ENCODE measurements around the gene RUSC2. TPM values are rescaled to one million over a fixed set of nuclear protein-coding genes. Genes with fewer than 3 reads are reported as not detected.

RUSC2 gene
- total and polyA plus RNA-seq, 3 donors from 2014 or later: 28.7 to 78.1 (median 32.3) TPM

GRCh38 chr9:35452481-35452880 lies 37.4 kb upstream of the RUSC2 start:
- DNase-seq: no peak
- Histone ChIP-seq H3K9me3 (no peaks in the 10 kb centered on the region), H3K27ac (no peak overlapping the region), H3K27me3 (no peaks in the 10 kb centered on the region), H3K4me3 (no peak overlapping the region), H3K36me3 (ENCODE audit: low read depth, missing control alignments) (no peaks in the 10 kb centered on the region), H3K4me1 (no peaks in the 10 kb centered on the region)
- intact Hi-C loops (cut with DNase I; ENCODE audit: low total_unique reads): no loop called here
- no peak for TF ChIP-seq POLR2A (IDR thresholded peaks at IDR 0.05)
- TF ChIP-seq, protein P1, sequence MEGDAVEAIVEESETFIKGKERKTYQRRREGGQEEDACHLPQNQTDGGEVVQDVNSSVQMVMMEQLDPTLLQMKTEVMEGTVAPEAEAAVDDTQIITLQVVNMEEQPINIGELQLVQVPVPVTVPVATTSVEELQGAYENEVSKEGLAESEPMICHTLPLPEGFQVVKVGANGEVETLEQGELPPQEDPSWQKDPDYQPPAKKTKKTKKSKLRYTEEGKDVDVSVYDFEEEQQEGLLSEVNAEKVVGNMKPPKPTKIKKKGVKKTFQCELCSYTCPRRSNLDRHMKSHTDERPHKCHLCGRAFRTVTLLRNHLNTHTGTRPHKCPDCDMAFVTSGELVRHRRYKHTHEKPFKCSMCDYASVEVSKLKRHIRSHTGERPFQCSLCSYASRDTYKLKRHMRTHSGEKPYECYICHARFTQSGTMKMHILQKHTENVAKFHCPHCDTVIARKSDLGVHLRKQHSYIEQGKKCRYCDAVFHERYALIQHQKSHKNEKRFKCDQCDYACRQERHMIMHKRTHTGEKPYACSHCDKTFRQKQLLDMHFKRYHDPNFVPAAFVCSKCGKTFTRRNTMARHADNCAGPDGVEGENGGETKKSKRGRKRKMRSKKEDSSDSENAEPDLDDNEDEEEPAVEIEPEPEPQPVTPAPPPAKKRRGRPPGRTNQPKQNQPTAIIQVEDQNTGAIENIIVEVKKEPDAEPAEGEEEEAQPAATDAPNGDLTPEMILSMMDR (IDR thresholded peaks at IDR 0.05): no peak
- 100% methylated on average over 2 of the region's 2 CpGs; no CpG with 5 or more reads in 1 of the 2 donors for WGBS, 2 donors

DNA sequence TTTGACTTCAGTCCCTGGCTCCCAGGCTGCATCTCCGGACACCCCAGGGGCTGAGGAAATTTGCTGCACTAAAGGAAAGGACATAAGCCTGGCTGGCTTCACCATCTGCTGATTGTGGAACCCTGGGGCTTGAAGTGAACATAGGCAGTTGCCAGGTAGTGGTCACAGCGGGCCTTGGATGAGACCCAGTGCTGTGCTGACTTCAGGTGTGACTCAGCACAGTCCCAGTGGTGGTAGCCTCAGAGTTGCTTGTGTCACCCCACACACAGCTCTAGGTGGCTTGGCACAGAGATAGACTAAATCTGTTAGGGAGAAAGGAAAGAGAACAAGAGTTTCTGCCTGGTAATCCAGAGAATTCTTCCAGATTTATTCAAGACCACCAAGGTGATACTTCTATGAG lies 36.1 kb upstream of the RUSC2 start:
- WGBS, 2 donors: 81 to 100% methylated on average over 1 to 2 of the region's 2 CpGs
- Histone ChIP-seq H3K27me3 (no peaks in the 10 kb centered on the region), H3K4me1 (no peaks in the 10 kb centered on the region), H3K27ac (no peak overlapping the region), H3K36me3 (ENCODE audit: low read depth, missing control alignments) (no peaks in the 10 kb centered on the region), H3K4me3 (no peak overlapping the region), H3K9me3 (no peaks in the 10 kb centered on the region)
- no peak for DNase-seq
- intact Hi-C loops (cut with DNase I; ENCODE audit: low total_unique reads): no loop called here
- TF ChIP-seq, protein P1 (IDR thresholded peaks at IDR 0.05): no peak
- no peak for TF ChIP-seq POLR2A (IDR thresholded peaks at IDR 0.05)

GRCh38 chr9:35464141-35465025 lies 25.5 kb upstream of the RUSC2 start:
- intact Hi-C loops (cut with DNase I; ENCODE audit: low total_unique reads): no loop called here
- TF ChIP-seq, protein P1 (IDR thresholded peaks at IDR 0.05): no peak
- TF ChIP-seq POLR2A (IDR thresholded peaks at IDR 0.05): no peak
- 43 to 50% methylated on average over 2 of the region's 2 CpGs for WGBS, 2 donors
- H3K36me3 ChIP-seq (ENCODE audit: low read depth, missing control alignments): no peaks in the 10 kb centered on the region
- H3K4me1 ChIP-seq: no peaks in the 10 kb centered on the region
- H3K27ac ChIP-seq: no peak overlapping the region
- H3K4me3 ChIP-seq: no peak overlapping the region
- H3K9me3 ChIP-seq: no peaks in the 10 kb centered on the region
- no peaks in the 10 kb centered on the region for H3K27me3 ChIP-seq
- no peak for DNase-seq

DNA sequence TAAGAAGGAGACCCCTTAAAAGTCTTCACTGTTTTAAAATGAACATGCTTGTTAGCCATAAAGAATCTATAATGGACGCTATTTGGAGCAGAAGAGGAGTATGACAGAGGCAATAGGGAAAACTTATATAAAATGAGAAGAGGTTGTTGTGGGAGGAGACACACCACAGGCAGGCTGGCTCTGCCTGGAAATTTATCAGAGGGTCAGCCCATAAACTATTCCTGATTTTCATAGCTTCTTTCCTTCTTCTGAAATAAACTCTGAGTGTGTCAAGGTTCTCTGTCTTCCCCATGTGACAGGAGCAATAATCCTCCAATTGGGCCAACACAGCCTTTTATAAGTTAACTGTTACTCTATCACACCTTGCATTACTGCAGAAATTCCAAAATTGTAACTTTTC lies 19.6 kb upstream of the RUSC2 start:
- intact Hi-C loops (cut with DNase I; ENCODE audit: low total_unique reads): loop anchor here (10.0 kb wide), 1 partner anchor 356 kb away; the partner anchor contains the start of gene ATOSB
- Histone ChIP-seq H3K27me3 (no peaks in the 10 kb centered on the region), H3K4me1 (no peaks in the 10 kb centered on the region), H3K9me3 (no peaks in the 10 kb centered on the region), H3K36me3 (ENCODE audit: low read depth, missing control alignments) (no peaks in the 10 kb centered on the region), H3K27ac (no peak overlapping the region), H3K4me3 (no peak overlapping the region)
- WGBS, 2 donors: 68 to 81% methylated on average over 1 of the region's 1 CpG
- DNase-seq: no peak
- no peak for TF ChIP-seq POLR2A (IDR thresholded peaks at IDR 0.05)
- TF ChIP-seq, protein P1 (IDR thresholded peaks at IDR 0.05): no peak

Data from testis (tissue), 3 donors.